Activated CD4-positive, alpha-beta T cell treated with anti-CD3 and anti-CD28 coated beads for 36 hours (primary cell): ENCODE results near the gene HIP1. TPM values are rescaled to one million over a fixed set of nuclear protein-coding genes. Genes with fewer than 3 reads are reported as not detected.
"Not testable (repeated sequence)": the region's sequence is repeated elsewhere in the genome, so short reads cannot be mapped to it uniquely, and the experiment has no call there.

Source experiments
- ATAC-seq: fragments of 200-7000 bp; cut with Tn5 transposase; one replicate; pipeline ENCODE4 v1.10.0; 2021; ENCODE audit warnings: mild to moderate bottlenecking, moderate library complexity
- CTCF ChIA-PET: fragments of 350-600 bp; sonication (Branson Sonifier 250); formaldehyde crosslinking; loops from one replicate; lab custom pipeline; 2021; ENCODE audit warnings: antibody characterized with exemption; lab: Charles Lee
- POLR2A ChIA-PET: fragments of 350-600 bp; sonication (Branson Sonifier 250); formaldehyde crosslinking; loops from one replicate; lab custom pipeline; 2021; ENCODE audit warnings: antibody characterized with exemption, inconsistent platforms; lab: Charles Lee
- DNase-seq: peaks from one replicate; pipeline ENCODE4 v3.0.0-alpha.2; 2020
- H3K27ac Mint-ChIP-seq: one replicate; pipeline ENCODE4 v1.8.0; 2021; ENCODE audit warnings: mixed read lengths
- H3K27me3 Mint-ChIP-seq: one replicate; pipeline ENCODE4 v1.8.0; 2021; ENCODE audit warnings: mixed read lengths
- H3K36me3 Mint-ChIP-seq: one replicate; pipeline ENCODE4 v1.8.0; 2021; ENCODE audit warnings: low read depth, mixed read lengths
- H3K4me1 Mint-ChIP-seq: one replicate; pipeline ENCODE4 v1.8.0; 2021; ENCODE audit warnings: mixed read lengths
- H3K4me3 Mint-ChIP-seq: one replicate; pipeline ENCODE4 v1.8.0; 2021; ENCODE audit warnings: mild to moderate bottlenecking, moderate library complexity, mixed read lengths
- H3K9me3 Mint-ChIP-seq: one replicate; pipeline ENCODE4 v1.8.0; 2021; ENCODE audit warnings: low read depth, mixed read lengths
- intact Hi-C, 2 experiments: fragments of 100-400 bp; cut with DNase I in 1 of 2; cut with micrococcal nuclease in 1 of 2; formaldehyde crosslinking; loops; one replicate each; pipeline versions ENCODE4 v1.14.2 to v1.15.1; 2022 to 2024; cut with DNase I, micrococcal nuclease
- total RNA-seq, 2 experiments: library from RNA; stranded (reverse); gene quantifications; one replicate each; pipeline ENCODE4 v1.2.3, GENCODE V29; 2021

Gene HIP1
- total RNA-seq, 2 experiments from 2014 or later, result 4.1 to 5.0 TPM

- ATAC-seq (no peak), DNase-seq (no peak)
- CTCF ChIA-PET, result no interaction called here
- peaks cover 4% of the 10 kb centered on the region for H3K36me3 Mint-ChIP-seq
- no peak overlapping the region for H3K27ac Mint-ChIP-seq
- H3K4me3 Mint-ChIP-seq, result no peak overlapping the region
- H3K27me3 Mint-ChIP-seq, result no peaks in the 10 kb centered on the region
- H3K4me1 Mint-ChIP-seq, result peaks cover 18% of the 10 kb centered on the region
- intact Hi-C loops, result no loop called here
- no peaks in the 10 kb centered on the region for H3K9me3 Mint-ChIP-seq
- POLR2A ChIA-PET, result interaction anchor here (0.6 kb wide), 1 partner anchor 240 kb away, joined by 3 read pairs; no protein-coding TSS in a partner anchor
Measured at GRCh38 chr7:75531359-75531821, 207.4 kb downstream of the HIP1 start.

- Mint-ChIP-seq H3K4me3 (peak overlapping the region; percentile 96), H3K27ac (peak overlapping the region; percentile 92), H3K4me1 (peaks cover 29% of the 10 kb centered on the region), H3K36me3 (peaks cover 31% of the 10 kb centered on the region)
- CTCF ChIA-PET, result interaction anchor here (0.8 kb wide), 1 partner anchor 248 kb away, joined by 4 read pairs; no protein-coding TSS in a partner anchor
- H3K27me3 Mint-ChIP-seq, POLR2A ChIA-PET, H3K9me3 Mint-ChIP-seq, ATAC-seq: not testable (repeated sequence)
- DNase-seq, result peak; percentile 35
- intact Hi-C loops, result loop anchor here (5.0 to 10.0 kb wide), 4 partner anchors 115 to 452 kb away; partner anchors contain the start of genes HIP1 (in 1 of the 2) and RCC1L (in 1 of the 2)
Measured at GRCh38 chr7:75527224-75527722, 211.5 kb downstream of the HIP1 start.

- DNase-seq, H3K4me3 Mint-ChIP-seq, ATAC-seq, H3K27me3 Mint-ChIP-seq, POLR2A ChIA-PET, CTCF ChIA-PET: not testable (repeated sequence)
- Mint-ChIP-seq H3K4me1 (peaks cover 29% of the 10 kb centered on the region), H3K36me3 (peaks cover 55% of the 10 kb centered on the region), H3K9me3 (peaks cover 12% of the 10 kb centered on the region), H3K27ac (peak overlapping the region; percentile 3)
- intact Hi-C loops, result loop anchor here in 1 of 2 experiments (10.0 kb wide), 2 partner anchors 123 to 447 kb away; partner anchors contain the start of gene RCC1L
Measured at GRCh38 chr7:75521727-75522126, 217.0 kb downstream of the HIP1 start.

- ATAC-seq, H3K27ac Mint-ChIP-seq, intact Hi-C loops, H3K4me3 Mint-ChIP-seq, POLR2A ChIA-PET, H3K27me3 Mint-ChIP-seq, CTCF ChIA-PET, DNase-seq: not testable (repeated sequence)
- Mint-ChIP-seq H3K9me3 (peaks cover 12% of the 10 kb centered on the region), H3K36me3 (peaks cover 42% of the 10 kb centered on the region), H3K4me1 (peaks cover 14% of the 10 kb centered on the region)
Measured at GRCh38 chr7:75518842-75519241, 219.9 kb downstream of the HIP1 start.

GRCh38 chr7:75509033-75509432 lies 229.7 kb downstream of the HIP1 start:
- ATAC-seq, H3K4me1 Mint-ChIP-seq, H3K4me3 Mint-ChIP-seq, DNase-seq, intact Hi-C loops, CTCF ChIA-PET, POLR2A ChIA-PET, H3K9me3 Mint-ChIP-seq, H3K27me3 Mint-ChIP-seq, H3K36me3 Mint-ChIP-seq, H3K27ac Mint-ChIP-seq: not testable (repeated sequence)

- H3K4me3 Mint-ChIP-seq, POLR2A ChIA-PET, H3K36me3 Mint-ChIP-seq, H3K27ac Mint-ChIP-seq, ATAC-seq, H3K9me3 Mint-ChIP-seq, DNase-seq, H3K27me3 Mint-ChIP-seq, CTCF ChIA-PET, H3K4me1 Mint-ChIP-seq, intact Hi-C loops: not testable (repeated sequence)
Measured at GRCh38 chr7:75492020-75492419, 246.7 kb downstream of the HIP1 start, which contains the start of gene SPDYE5. Gene SPDYE5, plus strand, starts transcription at chr7:75492320. Its CDS starts 1,728 bp downstream, at chr7:75494048.

GRCh38 chr7:75485979-75486643 lies 252.6 kb downstream of the HIP1 start, which contains the start of gene POM121C:
Gene POM121C, minus strand, starts transcription at chr7:75486299. Its CDS starts 44,803 bp downstream, at chr7:75441496.
- ATAC-seq (peak; percentile 100), DNase-seq (peak; percentile 94)
- H3K4me1 Mint-ChIP-seq, POLR2A ChIA-PET, H3K27me3 Mint-ChIP-seq, CTCF ChIA-PET, H3K9me3 Mint-ChIP-seq: not testable (repeated sequence)
- Mint-ChIP-seq H3K27ac (peak within 1 kb of the TSS; percentile 86), H3K36me3 (peaks cover 14% of the 10 kb centered on the region), H3K4me3 (peak within 1 kb of the TSS; percentile 93)
- intact Hi-C loops, result loop anchor here in 1 of 2 experiments (2.0 to 10.0 kb wide), 3 partner anchors 43 to 253 kb away; partner anchors contain the start of gene HIP1

GRCh38 chr7:75485355-75485978 lies 253.3 kb downstream of the HIP1 start:
- CTCF ChIA-PET, H3K4me1 Mint-ChIP-seq, H3K27me3 Mint-ChIP-seq, POLR2A ChIA-PET, H3K9me3 Mint-ChIP-seq: not testable (repeated sequence)
- intact Hi-C loops, result loop anchor here in 1 of 2 experiments (10.0 kb wide), 1 partner anchor 159 kb away; no protein-coding TSS in a partner anchor
- H3K4me3 Mint-ChIP-seq, result peak overlapping the region; percentile 93
- DNase-seq, result peak; percentile 13
- H3K27ac Mint-ChIP-seq, result peak overlapping the region; percentile 86
- peaks cover 14% of the 10 kb centered on the region for H3K36me3 Mint-ChIP-seq
- peak; percentile 4 for ATAC-seq

Other genes with a start within 250 kb of the HIP1 start
- gene SPDYE5, start 246.6 kb downstream of the HIP1 start, total RNA-seq, result not detected
- under 1 TPM in 1 of 2 experiments, not detected in 1; 0.39 TPM for gene CCL26, start 33.3 kb upstream of the HIP1 start, total RNA-seq
- not detected for gene CCL24, start 74.9 kb upstream of the HIP1 start, total RNA-seq
- 10 to 100 TPM; 21.6 to 23.2 TPM for gene RHBDD2, start 140.1 kb upstream of the HIP1 start, total RNA-seq
- 10 to 100 TPM; 24.9 to 33.8 TPM for gene POR, start 176.2 kb upstream of the HIP1 start, total RNA-seq